OCI-LY7 (cell line): ENCODE results near the gene TCAF1.
"Not testable (repeated sequence)": the region's sequence is repeated elsewhere in the genome, so short reads cannot be mapped to it uniquely, and the experiment has no call there.

Experiments used
- EZH2phosphoT487 ChIP-seq: fragments of 200-600 bp; sonication (generic); IDR thresholded peaks from 2 replicates; pipeline ENCODE4 v1.6.1; 2018; ENCODE audit warnings: low read depth, borderline replicate concordance, mild to moderate bottlenecking, mixed run types, antibody characterized with exemption, low read length, moderate library complexity, mixed read lengths
- TF ChIP-seq, protein P1 (sequence below): fragments of 200-600 bp; sonication (generic); conservative IDR thresholded peaks from 2 replicates; pipeline ENCODE4 v1.5.1; 2014; ENCODE audit warnings: mild to moderate bottlenecking, antibody characterized with exemption, low read length, moderate library complexity, mixed read lengths

DNA sequence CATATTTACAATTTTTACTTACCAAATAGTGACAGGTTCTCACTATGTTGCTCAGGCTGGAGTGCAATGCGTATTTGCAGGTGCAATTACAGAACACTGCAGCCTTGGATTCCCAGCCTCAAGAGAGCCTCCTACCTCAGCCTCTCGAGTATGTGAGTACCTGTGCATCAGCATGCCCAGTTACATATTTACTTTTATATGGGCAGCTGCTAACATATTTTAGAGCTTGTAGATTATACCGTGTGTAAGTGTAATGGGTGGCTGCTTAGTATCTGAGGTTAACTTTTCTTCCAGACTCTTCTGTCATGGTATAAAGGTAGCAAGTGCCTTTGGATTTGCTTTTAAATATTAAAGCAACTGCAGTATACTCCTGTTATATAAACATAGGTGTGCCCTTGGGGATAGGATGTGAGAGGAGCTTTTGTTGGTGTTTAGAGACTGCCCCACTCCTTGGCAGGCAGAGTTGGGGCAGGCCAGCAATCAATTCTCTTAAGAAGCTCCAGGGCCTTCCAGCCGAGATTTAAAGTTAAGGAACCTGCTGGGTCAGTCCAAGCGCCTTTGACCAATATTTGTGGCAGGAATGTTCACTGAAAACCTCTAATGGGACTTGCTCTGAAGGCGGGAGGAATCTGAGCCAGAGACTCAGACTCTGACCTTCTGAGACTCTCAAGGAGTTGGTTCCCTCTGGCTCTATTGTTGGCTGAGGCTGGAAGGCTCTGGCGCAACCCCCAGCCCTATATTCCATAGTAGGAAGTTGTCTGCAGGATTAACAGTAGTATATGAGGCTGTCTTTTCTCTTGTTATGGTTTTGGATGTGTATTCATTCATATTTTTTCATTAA, 77.5 kb downstream of the TCAF1 start:
- TF ChIP-seq, protein P1, sequence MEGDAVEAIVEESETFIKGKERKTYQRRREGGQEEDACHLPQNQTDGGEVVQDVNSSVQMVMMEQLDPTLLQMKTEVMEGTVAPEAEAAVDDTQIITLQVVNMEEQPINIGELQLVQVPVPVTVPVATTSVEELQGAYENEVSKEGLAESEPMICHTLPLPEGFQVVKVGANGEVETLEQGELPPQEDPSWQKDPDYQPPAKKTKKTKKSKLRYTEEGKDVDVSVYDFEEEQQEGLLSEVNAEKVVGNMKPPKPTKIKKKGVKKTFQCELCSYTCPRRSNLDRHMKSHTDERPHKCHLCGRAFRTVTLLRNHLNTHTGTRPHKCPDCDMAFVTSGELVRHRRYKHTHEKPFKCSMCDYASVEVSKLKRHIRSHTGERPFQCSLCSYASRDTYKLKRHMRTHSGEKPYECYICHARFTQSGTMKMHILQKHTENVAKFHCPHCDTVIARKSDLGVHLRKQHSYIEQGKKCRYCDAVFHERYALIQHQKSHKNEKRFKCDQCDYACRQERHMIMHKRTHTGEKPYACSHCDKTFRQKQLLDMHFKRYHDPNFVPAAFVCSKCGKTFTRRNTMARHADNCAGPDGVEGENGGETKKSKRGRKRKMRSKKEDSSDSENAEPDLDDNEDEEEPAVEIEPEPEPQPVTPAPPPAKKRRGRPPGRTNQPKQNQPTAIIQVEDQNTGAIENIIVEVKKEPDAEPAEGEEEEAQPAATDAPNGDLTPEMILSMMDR = not testable (repeated sequence)
- TF ChIP-seq EZH2phosphoT487 = not testable (repeated sequence)
